GM10248 (cell line): ENCODE results near the gene FOCAD.
A peak's percentile ranks its signal among the peaks of the same experiment; 100 is the strongest.

Experiments
- CTCF ChIA-PET: fragments of 300-600 bp; sonication (Branson Sonifier 250); formaldehyde crosslinking; extraction: SDS; loops from one replicate; lab custom pipeline; 2021; ENCODE audit warnings: antibody characterized with exemption; lab: Yijun Ruan, JAX
- POLR2A ChIA-PET: fragments of 350-650 bp; sonication (Branson Sonifier 250); formaldehyde crosslinking; extraction: SDS; loops from one replicate; lab custom pipeline; 2020; ENCODE audit warnings: antibody characterized with exemption; lab: Yijun Ruan, JAX
- DNase-seq: peaks from one replicate; pipeline ENCODE4 v3.0.0; 2012; ENCODE audit errors: extremely low spot score
- TF ChIP-seq, protein P1 (sequence below): IDR thresholded peaks from 2 replicates; pipeline ENCODE4 v1.5.1; 2012; ENCODE audit warnings: mild to moderate bottlenecking, low read depth; ENCODE audit errors: extremely low read depth, missing control alignments, control extremely low read depth

FOCAD gene, protein sequence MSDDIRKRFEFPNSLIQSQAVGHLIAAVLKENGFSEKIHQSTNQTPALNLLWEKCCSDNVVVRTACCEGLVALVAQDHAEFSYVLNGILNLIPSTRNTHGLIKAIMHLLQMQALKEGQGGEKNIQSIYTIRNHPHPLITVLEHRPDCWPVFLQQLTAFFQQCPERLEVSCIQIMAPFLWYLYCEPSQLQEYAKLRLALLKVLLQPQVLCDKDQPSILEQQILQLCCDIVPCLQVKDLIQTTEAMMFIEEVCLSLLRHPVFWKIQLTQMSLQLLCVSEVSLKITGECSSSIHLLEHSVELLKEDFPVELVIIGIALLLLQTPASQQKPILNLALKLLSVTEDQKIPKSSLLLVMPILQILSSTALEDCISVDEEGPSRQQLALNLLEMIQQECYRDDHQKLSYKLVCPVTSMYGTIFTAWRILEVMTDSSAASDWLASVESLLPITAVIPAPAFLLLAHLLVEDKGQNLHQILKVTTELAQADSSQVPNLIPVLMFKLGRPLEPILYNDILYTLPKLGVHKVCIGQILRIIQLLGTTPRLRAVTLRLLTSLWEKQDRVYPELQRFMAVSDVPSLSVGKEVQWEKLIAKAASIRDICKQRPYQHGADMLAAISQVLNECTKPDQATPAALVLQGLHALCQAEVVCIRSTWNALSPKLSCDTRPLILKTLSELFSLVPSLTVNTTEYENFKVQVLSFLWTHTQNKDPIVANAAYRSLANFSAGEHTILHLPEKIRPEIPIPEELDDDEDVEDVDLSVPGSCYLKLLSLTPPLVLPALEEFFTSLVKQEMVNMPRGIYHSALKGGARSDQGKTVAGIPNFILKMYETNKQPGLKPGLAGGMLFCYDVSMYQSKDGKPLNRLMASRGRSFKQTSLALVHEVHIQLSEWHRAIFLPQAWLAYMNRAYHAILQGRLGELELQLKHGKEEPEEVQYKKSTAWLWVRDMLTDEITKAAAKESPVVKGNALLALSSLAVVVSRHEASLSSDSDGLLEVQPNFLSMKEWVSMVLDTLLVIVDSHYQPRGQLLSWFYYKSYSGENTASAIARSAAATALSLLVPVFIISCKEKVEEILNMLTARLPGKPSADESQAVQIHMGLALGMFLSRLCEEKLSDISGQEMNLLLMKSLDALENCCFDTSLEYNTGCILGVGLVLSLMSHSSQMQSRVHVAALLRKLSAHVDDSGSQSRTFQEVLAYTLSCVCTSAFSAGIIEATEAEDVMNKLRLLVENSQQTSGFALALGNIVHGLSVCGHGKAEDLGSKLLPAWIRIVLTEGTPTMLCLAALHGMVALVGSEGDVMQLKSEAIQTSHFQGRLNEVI (N-terminal part only)

DNA sequence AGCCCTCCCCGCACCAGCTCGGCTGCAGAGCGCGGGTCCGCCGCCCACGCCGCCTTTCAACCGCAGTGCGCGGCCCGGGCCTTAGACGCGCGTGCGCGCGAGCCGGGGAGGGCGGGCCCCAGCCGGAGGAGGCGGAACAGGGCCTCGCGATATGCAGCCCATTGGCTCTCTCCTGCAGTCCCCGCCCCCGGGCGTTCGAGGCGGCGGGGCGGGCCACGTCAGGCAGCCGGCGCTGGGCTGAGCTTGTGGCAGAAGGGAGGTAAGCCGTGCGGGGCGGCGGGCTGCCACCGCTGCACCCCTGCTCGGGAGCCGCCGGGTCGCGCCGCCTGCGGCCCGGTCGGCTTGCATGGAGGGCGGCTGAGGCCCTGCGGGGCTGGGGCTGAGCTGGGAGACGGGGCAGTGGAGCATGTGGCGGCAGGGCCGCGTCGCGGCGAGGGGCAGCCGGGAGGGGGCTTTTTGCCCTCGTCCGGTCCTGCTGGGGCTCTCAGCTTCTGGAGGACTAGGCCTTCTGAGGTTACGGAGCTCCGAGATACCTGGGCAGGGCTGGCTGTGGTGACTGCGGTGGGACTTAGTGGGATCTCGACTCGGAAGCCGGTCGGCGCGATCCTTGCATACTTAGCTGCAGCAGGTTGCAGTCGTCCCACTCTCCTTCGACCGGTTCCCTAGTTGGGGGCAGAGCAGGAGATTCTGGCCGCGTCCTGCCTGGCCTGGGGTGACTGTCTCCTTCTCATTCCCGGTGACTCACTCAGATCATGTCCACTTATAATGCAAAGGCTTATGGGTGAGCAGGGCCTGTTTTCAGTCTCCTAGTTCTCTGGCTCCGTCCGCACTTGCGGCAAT is at the start of gene FOCAD:
FOCAD (plus strand) TSS at position 225 of the 840 bp plus-strand sequence. CDS start 31,095 bp downstream, outside the sequence.
- TF ChIP-seq, protein P1, sequence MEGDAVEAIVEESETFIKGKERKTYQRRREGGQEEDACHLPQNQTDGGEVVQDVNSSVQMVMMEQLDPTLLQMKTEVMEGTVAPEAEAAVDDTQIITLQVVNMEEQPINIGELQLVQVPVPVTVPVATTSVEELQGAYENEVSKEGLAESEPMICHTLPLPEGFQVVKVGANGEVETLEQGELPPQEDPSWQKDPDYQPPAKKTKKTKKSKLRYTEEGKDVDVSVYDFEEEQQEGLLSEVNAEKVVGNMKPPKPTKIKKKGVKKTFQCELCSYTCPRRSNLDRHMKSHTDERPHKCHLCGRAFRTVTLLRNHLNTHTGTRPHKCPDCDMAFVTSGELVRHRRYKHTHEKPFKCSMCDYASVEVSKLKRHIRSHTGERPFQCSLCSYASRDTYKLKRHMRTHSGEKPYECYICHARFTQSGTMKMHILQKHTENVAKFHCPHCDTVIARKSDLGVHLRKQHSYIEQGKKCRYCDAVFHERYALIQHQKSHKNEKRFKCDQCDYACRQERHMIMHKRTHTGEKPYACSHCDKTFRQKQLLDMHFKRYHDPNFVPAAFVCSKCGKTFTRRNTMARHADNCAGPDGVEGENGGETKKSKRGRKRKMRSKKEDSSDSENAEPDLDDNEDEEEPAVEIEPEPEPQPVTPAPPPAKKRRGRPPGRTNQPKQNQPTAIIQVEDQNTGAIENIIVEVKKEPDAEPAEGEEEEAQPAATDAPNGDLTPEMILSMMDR, result no peak
- CTCF ChIA-PET, result interaction anchor here (0.7 to 2.9 kb wide), 18 partner anchors 9 to 257 kb away, joined by 3 to 16 read pairs (median 4); no protein-coding TSS in a partner anchor
- peak; percentile 98 for DNase-seq
- POLR2A ChIA-PET, result interaction anchor here (0.6 to 1.9 kb wide), 7 partner anchors 10 to 289 kb away, joined by 3 to 13 read pairs (median 4); partner anchors contain the start of gene MLLT3

DNA sequence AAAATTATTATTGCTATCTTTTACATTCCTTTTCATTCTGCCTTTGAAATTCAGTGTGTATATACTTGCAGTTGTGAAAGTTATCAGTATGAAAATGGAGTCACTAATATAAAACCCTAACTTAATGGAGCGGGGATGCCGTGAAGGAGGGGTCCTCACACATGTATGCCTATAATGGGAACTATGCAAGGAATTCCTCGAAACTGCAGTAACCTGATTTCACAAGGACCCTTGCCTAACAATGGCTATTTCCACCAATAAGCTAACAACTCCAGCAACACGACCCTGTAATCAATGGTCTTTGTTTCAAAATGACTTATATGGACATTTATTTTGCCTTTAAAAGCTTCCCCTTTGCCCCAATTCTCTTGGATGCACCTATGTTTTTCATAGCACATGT is 49.2 kb upstream of the FOCAD start:
- TF ChIP-seq, protein P1, result no peak
- no peak for DNase-seq
- CTCF ChIA-PET, result interaction anchor here (1.6 to 6.7 kb wide), 3 partner anchors 9 to 307 kb away, joined by 3 to 60 read pairs (median 30); no protein-coding TSS in a partner anchor
- POLR2A ChIA-PET, result no interaction called here

DNA sequence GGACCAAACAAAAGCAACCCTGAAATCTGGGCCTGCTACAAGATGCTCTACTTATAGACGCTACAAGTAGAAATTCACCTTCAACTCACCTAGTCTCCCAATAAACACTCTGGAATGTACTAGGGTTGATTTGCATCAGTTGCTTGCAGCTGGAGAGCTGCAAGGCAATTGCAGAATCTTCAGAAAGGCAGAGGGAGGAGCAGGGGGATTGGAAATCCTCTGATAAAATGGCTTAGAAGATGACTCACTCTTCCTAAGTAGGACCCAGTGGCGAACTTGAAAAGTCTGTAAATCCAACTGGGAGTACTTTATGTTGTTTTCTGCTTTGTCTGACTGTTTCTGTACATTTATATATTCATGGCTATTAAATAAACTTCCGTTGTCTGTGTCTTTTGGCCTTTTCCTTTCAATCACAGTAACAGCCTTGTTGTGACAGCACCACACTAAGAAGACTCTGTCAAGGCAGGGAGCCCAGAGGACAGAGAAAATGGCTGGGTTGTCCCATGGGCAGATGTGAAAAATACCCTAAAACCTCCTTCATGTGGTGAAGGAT is 47.1 kb upstream of the FOCAD start:
- ChIA-PET CTCF (interaction anchor here (1.5 to 6.7 kb wide), 3 partner anchors 11 to 112 kb away, joined by 3 to 60 read pairs (median 30); no protein-coding TSS in a partner anchor), POLR2A (no interaction called here)
- TF ChIP-seq, protein P1, result no peak
- DNase-seq, result no peak

DNA sequence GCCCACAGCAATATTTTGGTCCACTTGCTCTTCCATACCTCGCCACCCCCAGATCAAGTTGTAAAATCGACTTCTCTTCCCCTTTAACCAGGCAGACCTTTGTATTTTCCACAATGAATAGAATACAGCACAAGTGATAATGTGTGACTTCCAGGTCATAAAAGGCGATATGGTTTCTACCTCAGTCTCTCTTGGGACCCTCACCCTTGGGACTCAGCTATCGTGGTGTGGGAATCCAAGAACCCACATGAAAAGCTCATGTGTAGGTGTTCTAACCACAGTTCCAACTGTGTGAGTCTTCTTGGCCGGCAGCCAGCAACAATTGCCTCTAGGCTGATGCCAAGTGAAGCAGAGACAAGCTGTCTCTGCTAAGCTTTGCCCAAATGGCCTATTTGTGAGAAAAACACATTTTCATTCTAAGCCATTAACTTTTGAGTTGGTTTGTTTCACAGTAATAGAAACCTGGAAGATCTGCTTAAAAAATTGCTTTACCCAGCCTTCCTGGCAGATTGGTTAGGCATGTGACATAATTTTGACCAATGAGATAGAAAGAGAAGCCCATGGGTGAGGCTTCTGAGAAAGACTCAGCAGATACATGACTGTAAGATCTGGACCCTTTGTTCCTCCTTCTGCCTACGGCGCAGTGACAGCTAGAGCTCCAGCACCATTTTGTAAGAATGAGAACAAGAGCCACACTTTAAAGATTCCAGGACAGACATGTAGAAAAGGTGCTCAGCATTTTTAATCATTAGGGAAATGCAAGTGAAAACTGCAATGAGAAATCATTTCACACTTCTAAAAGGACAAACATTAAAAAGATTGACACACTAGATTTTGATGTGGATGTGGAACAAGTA is 43.5 kb upstream of the FOCAD start:
- peak; percentile 40 for DNase-seq
- TF ChIP-seq, protein P1, result no peak
- ChIA-PET CTCF (interaction anchor here (0.9 to 6.7 kb wide), 6 partner anchors 9 to 300 kb away, joined by 3 to 60 read pairs (median 4); partner anchors contain the start of gene MLLT3), POLR2A (interaction anchor here (0.9 kb wide), 1 partner anchor 43 kb away, joined by 4 read pairs; the partner anchor contains the start of gene FOCAD)

DNA sequence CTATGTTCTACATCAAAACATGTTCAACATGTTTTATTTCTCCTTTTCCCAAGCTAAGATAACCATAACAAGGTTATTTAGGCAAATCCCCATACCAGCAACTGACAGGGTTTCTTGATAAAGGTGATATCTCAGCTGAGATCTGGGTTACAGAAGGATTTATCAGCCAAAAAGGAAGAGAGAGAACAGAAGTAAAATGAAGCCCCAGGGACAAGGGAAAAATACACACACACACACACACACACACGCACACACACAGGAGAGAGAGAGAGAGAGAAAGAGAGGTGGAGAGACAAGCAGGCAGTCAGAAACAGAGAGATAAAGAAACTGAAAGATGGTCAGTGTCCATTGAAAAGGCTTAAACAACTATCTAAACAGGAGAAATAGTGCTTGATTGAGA is 42.0 kb upstream of the FOCAD start:
- ChIA-PET CTCF (interaction anchor here (0.6 to 1.0 kb wide), 2 partner anchors 33 to 300 kb away, joined by 3 read pairs; no protein-coding TSS in a partner anchor), POLR2A (no interaction called here)
- TF ChIP-seq, protein P1, result no peak
- no peak for DNase-seq
